Gastrocnemius medialis (tissue), 4 donors: ENCODE measurements around the gene TMEM14B. TPM values are rescaled to one million over a fixed set of nuclear protein-coding genes. Genes with fewer than 3 reads are reported as not detected.

Experiments
- ATAC-seq, 2 donors: fragments of 150-250 bp; one replicate each; pipeline ENCODE4 v1.9.1; 2016
- DNase-seq, 2 donors: peaks; one replicate each; pipeline ENCODE4 v3.0.0-alpha.2; 2019
- H3K27ac ChIP-seq, 4 donors: fragments of 200-600 bp; sonication (generic); 1 replicate in 1 of 4; 2 replicates in 3 of 4; pipeline ENCODE4 v1.5.1; 2016 to 2018; ENCODE audit warnings: mild to moderate bottlenecking in 2 of 4, moderate library complexity in 1 of 4
- H3K27me3 ChIP-seq, 3 donors: fragments of 200-600 bp; sonication (generic) in 2 of 3; 1 replicate in 1 of 3; 2 replicates in 2 of 3; pipeline versions ENCODE4 v1.5.1 to v1.6.0; 2016 to 2019; ENCODE audit warnings: mild to moderate bottlenecking in 1 of 3, moderate library complexity in 1 of 3
- H3K36me3 ChIP-seq, 2 donors: fragments of 200-600 bp; sonication (generic) in 1 of 2; one replicate each; pipeline ENCODE4 v1.5.1; 2017 to 2018
- H3K4me1 ChIP-seq, 2 donors: fragments of 200-600 bp; sonication (generic) in 1 of 2; one replicate each; pipeline ENCODE4 v1.5.1; 2016 to 2017; ENCODE audit warnings: mild to moderate bottlenecking in 2 of 2
- H3K4me3 ChIP-seq, 4 donors: fragments of 200-600 bp; sonication (generic) in 3 of 4; 1 replicate in 1 of 4; 2 replicates in 3 of 4; pipeline ENCODE4 v1.5.1; 2016 to 2019; ENCODE audit warnings: mild to moderate bottlenecking in 2 of 4
- H3K9me3 ChIP-seq, 3 donors: fragments of 200-600 bp; sonication (generic) in 2 of 3; 1 replicate in 1 of 3; 2 replicates in 2 of 3; pipeline ENCODE4 v1.5.1; 2016 to 2019
- CTCF ChIP-seq, 5 experiments: fragments of 450-650 bp in 3 of 5; fragments of 200-600 bp in 2 of 5; sonication (generic) in 2 of 5; IDR thresholded peaks in 4 of 5; conservative IDR thresholded peaks in 1 of 5; 1 replicate in 4 of 5; 2 replicates in 1 of 5; pipeline ENCODE4 v1.5.1; 2016 to 2019; ENCODE audit warnings: antibody characterized with exemption in 5 of 5, mild to moderate bottlenecking in 3 of 5, moderate library complexity in 3 of 5
- POLR2A ChIP-seq, 2 donors: fragments of 450-650 bp; IDR thresholded peaks; one replicate each; pipeline ENCODE4 v1.6.1; 2017; ENCODE audit warnings: antibody characterized with exemption in 2 of 2, mild to moderate bottlenecking in 2 of 2, moderate library complexity in 2 of 2
- in situ Hi-C, 4 donors: fragments of 200-750 bp; cut with MboI; loops; one replicate each; pipeline versions ENCODE4 v1.15.0 to v1.8.0; 2017; ENCODE audit warnings: low sequenced_read_pairs in 4 of 4
- intact Hi-C: fragments of 100-400 bp; cut with DNase I; formaldehyde crosslinking; loops from one replicate; pipeline ENCODE4 v1.15.1; 2023; ENCODE audit warnings: low total_unique reads
- total RNA-seq, 4 donors: library from RNA; depleted of rRNA; stranded (reverse); fragments of >200 nt; gene quantifications; one replicate each; pipeline versions ENCODE4 v1.1.0 to v1.2.3, GENCODE V29; 2016

Gene TMEM14B
- total RNA-seq, 4 donors from 2014 or later, result 68.3 to 93.8 (median 79.4) TPM

GRCh38 chr6:10730254-10730653 lies 17.4 kb upstream of the TMEM14B start:
- in situ Hi-C loops (no loop called here), intact Hi-C loops (no loop called here)
- DNase-seq, result no peak
- TF ChIP-seq CTCF (IDR thresholded peaks at IDR 0.05 in 4 of 5, conservative IDR thresholded peaks at IDR 0.05 in 1 of 5), result no peak
- no peak for TF ChIP-seq POLR2A (IDR thresholded peaks at IDR 0.05)
- Histone ChIP-seq H3K4me3 (no peak overlapping the region), H3K27ac (peak overlapping the region in 2 of 4 donors; percentile 18 to 62), H3K36me3 (peaks cover 0 to 63% of the 10 kb centered on the region in 2 donors), H3K9me3 (no peaks in the 10 kb centered on the region), H3K4me1 (peaks cover 6 to 16% of the 10 kb centered on the region in 2 donors), H3K27me3 (no peaks in the 10 kb centered on the region)
- peak in 1 of 2 donors; percentile 53 for ATAC-seq

- H3K27ac ChIP-seq, result no peak overlapping the region
- in situ Hi-C loops (no loop called here), intact Hi-C loops (no loop called here)
- DNase-seq (no peak), ATAC-seq (no peak)
- no peaks in the 10 kb centered on the region for H3K27me3 ChIP-seq
- TF ChIP-seq POLR2A (IDR thresholded peaks at IDR 0.05) (no peak), CTCF (IDR thresholded peaks at IDR 0.05 in 4 of 5, conservative IDR thresholded peaks at IDR 0.05 in 1 of 5) (no peak)
- H3K36me3 ChIP-seq, result peaks cover 0 to 39% of the 10 kb centered on the region in 2 donors
- H3K4me1 ChIP-seq, result peaks cover 0 to 11% of the 10 kb centered on the region in 2 donors
- H3K4me3 ChIP-seq, result no peak overlapping the region
- H3K9me3 ChIP-seq, result no peaks in the 10 kb centered on the region
Observed at GRCh38 chr6:10733151-10733715, 14.4 kb upstream of the TMEM14B start.

GRCh38 chr6:10733863-10734262 lies 13.7 kb upstream of the TMEM14B start:
- TF ChIP-seq POLR2A (IDR thresholded peaks at IDR 0.05) (no peak), CTCF (IDR thresholded peaks at IDR 0.05 in 4 of 5, conservative IDR thresholded peaks at IDR 0.05 in 1 of 5) (no peak)
- ATAC-seq, result no peak
- DNase-seq, result no peak
- intact Hi-C loops, result no loop called here
- in situ Hi-C loops, result no loop called here
- Histone ChIP-seq H3K27me3 (no peaks in the 10 kb centered on the region), H3K4me3 (no peak overlapping the region), H3K36me3 (peaks cover 0 to 36% of the 10 kb centered on the region in 2 donors), H3K9me3 (no peaks in the 10 kb centered on the region), H3K4me1 (peaks cover 0 to 11% of the 10 kb centered on the region in 2 donors), H3K27ac (no peak overlapping the region)

- ATAC-seq, result no peak
- in situ Hi-C loops (no loop called here), intact Hi-C loops (no loop called here)
Observed at GRCh38 chr6:10736731-10737130, 10.9 kb upstream of the TMEM14B start.

More at GRCh38 chr6:10736731-10737130, 10.9 kb upstream of the TMEM14B start:
- Histone ChIP-seq H3K27ac (no peak overlapping the region), H3K36me3 (peaks cover 0 to 12% of the 10 kb centered on the region in 2 donors), H3K4me3 (no peak overlapping the region), H3K27me3 (no peaks in the 10 kb centered on the region), H3K9me3 (no peaks in the 10 kb centered on the region), H3K4me1 (no peaks in the 10 kb centered on the region)
- no peak for DNase-seq
- TF ChIP-seq POLR2A (IDR thresholded peaks at IDR 0.05), result no peak
- TF ChIP-seq CTCF (IDR thresholded peaks at IDR 0.05 in 4 of 5, conservative IDR thresholded peaks at IDR 0.05 in 1 of 5), result no peak
